ENCODE results near the gene MTURN. TPM values are rescaled to one million over a fixed set of nuclear protein-coding genes. Genes with fewer than 3 reads are reported as not detected.

Gene MTURN
- total and polyA plus RNA-seq, 2 donors = 55.6 TPM

GRCh38 chr7:30144657-30145306, 10.0 kb downstream of the MTURN start:
- H3K36me3 ChIP-seq (ENCODE audit: insufficient read depth) = no peaks in the 10 kb centered on the region
- no peak overlapping the region for H3K27ac ChIP-seq (ENCODE audit: low read depth)
- H3K4me3 ChIP-seq (ENCODE audit: low read depth, low read length) = no peak overlapping the region
- H3K4me1 ChIP-seq (ENCODE audit: insufficient read depth) = no peaks in the 10 kb centered on the region
- WGBS = 77% methylated on average over 5 of the region's 5 CpGs
- DNase-seq (ENCODE audit: extremely low spot score) = no peak

DNA sequence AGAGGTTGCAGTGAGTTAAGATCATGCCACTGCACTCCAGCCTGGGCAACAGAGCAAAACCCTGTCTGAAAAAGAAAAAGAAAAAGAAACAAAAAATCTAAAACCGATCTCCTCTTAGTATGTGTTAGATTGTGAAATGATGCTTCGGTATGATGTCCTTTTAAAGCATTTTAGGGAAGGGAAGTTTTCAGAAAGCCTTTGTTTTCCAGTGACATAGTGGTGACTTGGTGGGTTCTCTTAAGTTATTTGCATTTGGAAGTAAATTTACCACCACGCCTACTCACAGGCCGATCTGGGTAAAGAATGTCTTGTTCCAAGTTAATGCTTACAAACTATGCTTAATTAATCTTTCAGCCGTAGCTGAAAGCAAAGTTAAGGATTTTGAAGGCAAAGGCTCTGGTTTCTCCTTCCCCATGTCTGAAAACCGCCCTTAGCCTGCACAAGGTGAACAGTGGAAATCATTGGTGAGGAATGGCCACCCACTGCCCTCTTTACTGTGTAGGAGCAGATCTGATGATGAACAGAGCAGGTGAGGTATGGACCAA, 10.7 kb downstream of the MTURN start:
- Histone ChIP-seq H3K4me3 (ENCODE audit: low read depth, low read length) (no peak overlapping the region), H3K27ac (ENCODE audit: low read depth) (no peak overlapping the region), H3K4me1 (ENCODE audit: insufficient read depth) (no peaks in the 10 kb centered on the region), H3K36me3 (ENCODE audit: insufficient read depth) (no peaks in the 10 kb centered on the region)
- no peak for DNase-seq (ENCODE audit: extremely low spot score)
- WGBS = 94% methylated on average over 6 of the region's 6 CpGs

DNA sequence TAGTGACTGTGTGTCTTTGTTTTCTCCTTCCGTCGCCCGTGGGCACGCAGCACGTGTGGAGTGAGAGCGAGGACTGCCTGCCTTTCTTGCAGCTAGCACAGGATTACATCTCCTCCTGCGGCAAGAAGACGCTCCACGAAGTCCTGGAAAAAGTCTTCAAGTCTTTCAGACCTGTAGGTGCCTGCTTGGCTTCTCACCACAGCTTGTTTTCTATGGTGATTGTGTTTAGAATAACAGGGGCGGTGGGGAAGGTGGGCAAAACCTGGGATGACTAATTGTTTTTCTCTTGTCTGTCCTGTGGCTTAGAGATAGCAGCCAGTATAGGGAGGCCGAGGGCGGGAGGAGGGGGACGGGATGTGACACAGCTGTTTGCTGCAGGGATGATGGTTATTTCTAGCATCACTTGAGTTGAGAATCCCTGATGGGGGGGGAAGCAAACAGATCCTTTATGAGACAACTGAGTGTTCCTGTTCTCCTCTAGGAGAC, 11.4 kb downstream of the MTURN start:
- Histone ChIP-seq H3K36me3 (ENCODE audit: insufficient read depth) (no peaks in the 10 kb centered on the region), H3K27ac (ENCODE audit: low read depth) (peak overlapping the region; percentile 46), H3K4me1 (ENCODE audit: insufficient read depth) (no peaks in the 10 kb centered on the region), H3K4me3 (ENCODE audit: low read depth, low read length) (no peak overlapping the region)
- no peak for DNase-seq (ENCODE audit: extremely low spot score)
- 69% methylated on average over 13 of the region's 13 CpGs for WGBS

DNA sequence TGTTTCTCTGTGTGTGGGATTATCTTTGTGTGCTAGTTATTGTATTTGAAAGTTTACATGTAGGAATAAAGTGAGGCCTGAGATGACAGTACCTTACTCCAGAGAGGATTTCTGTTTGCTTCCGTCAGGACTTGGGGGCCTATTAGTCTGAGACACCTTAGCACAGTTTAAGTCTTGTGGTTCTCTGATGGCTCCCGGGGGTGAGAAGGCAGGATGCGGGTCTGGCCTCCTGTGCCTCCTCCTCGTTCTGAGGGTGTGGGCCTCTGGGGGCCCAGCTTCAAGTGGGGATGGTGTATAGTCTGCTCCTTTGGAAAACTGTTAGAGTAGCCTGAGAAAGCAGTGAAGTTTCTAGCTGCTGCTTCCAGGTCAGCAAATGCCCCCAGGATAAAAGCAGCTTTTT, 12.4 kb downstream of the MTURN start:
- Histone ChIP-seq H3K4me1 (ENCODE audit: insufficient read depth) (no peaks in the 10 kb centered on the region), H3K36me3 (ENCODE audit: insufficient read depth) (no peaks in the 10 kb centered on the region), H3K4me3 (ENCODE audit: low read depth, low read length) (no peak overlapping the region), H3K27ac (ENCODE audit: low read depth) (no peak overlapping the region)
- no peak for DNase-seq (ENCODE audit: extremely low spot score)
- WGBS = 72% methylated on average over 4 of the region's 4 CpGs

DNA sequence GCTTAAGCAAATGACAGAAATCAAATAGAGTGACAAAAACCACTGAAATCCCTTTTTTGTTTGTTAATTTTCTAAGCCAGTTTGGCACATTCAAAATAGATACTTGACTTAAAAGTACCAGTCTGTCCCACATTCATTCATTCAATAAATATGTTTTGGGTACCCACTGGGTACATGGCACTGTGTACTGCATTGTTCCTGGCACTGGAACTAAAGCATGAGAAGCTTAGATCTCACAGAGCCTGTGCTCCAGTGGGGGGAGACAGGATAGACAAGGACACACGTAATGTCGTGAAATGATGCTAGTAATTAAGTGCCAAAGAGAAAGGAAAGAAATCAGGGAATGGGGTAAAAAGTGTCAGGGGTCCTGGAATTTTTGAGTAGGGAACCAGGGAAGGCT, 13.0 kb downstream of the MTURN start:
- Histone ChIP-seq H3K4me3 (ENCODE audit: low read depth, low read length) (no peak overlapping the region), H3K27ac (ENCODE audit: low read depth) (no peak overlapping the region), H3K36me3 (ENCODE audit: insufficient read depth) (no peaks in the 10 kb centered on the region), H3K4me1 (ENCODE audit: insufficient read depth) (no peaks in the 10 kb centered on the region)
- no peak for DNase-seq (ENCODE audit: extremely low spot score)
- WGBS = 97% methylated on average over 2 of the region's 2 CpGs

- WGBS = 98% methylated on average over 5 of the region's 5 CpGs
- no peak for DNase-seq (ENCODE audit: extremely low spot score)
- H3K27ac ChIP-seq (ENCODE audit: low read depth) = no peak overlapping the region
- H3K4me1 ChIP-seq (ENCODE audit: insufficient read depth) = no peaks in the 10 kb centered on the region
- H3K36me3 ChIP-seq (ENCODE audit: insufficient read depth) = no peaks in the 10 kb centered on the region
- H3K4me3 ChIP-seq (ENCODE audit: low read depth, low read length) = no peak overlapping the region
These were observed 13.6 kb downstream of the MTURN start for GRCh38 chr7:30148426-30148825.

GRCh38 chr7:30148951-30149459, 14.2 kb downstream of the MTURN start:
- 81% methylated on average over 13 of the region's 13 CpGs for WGBS
- Histone ChIP-seq H3K4me1 (ENCODE audit: insufficient read depth) (no peaks in the 10 kb centered on the region), H3K36me3 (ENCODE audit: insufficient read depth) (no peaks in the 10 kb centered on the region), H3K27ac (ENCODE audit: low read depth) (no peak overlapping the region), H3K4me3 (ENCODE audit: low read depth, low read length) (no peak overlapping the region)
- DNase-seq (ENCODE audit: extremely low spot score) = no peak

GRCh38 chr7:30149640-30150272, 15.0 kb downstream of the MTURN start:
- DNase-seq (ENCODE audit: extremely low spot score) = no peak
- whole genome bisulfite sequencing = 96% methylated on average over 7 of the region's 7 CpGs
- Histone ChIP-seq H3K36me3 (ENCODE audit: insufficient read depth) (no peaks in the 10 kb centered on the region), H3K4me3 (ENCODE audit: low read depth, low read length) (no peak overlapping the region), H3K4me1 (ENCODE audit: insufficient read depth) (no peaks in the 10 kb centered on the region), H3K27ac (ENCODE audit: low read depth) (no peak overlapping the region)

GRCh38 chr7:30150711-30151110, 15.9 kb downstream of the MTURN start:
- no peaks in the 10 kb centered on the region for H3K4me1 ChIP-seq (ENCODE audit: insufficient read depth)
- no peaks in the 10 kb centered on the region for H3K36me3 ChIP-seq (ENCODE audit: insufficient read depth)
- 93% methylated on average over 7 of the region's 7 CpGs for WGBS
- H3K27ac ChIP-seq (ENCODE audit: low read depth) = no peak overlapping the region
- H3K4me3 ChIP-seq (ENCODE audit: low read depth, low read length) = no peak overlapping the region
- no peak for DNase-seq (ENCODE audit: extremely low spot score)

DNA sequence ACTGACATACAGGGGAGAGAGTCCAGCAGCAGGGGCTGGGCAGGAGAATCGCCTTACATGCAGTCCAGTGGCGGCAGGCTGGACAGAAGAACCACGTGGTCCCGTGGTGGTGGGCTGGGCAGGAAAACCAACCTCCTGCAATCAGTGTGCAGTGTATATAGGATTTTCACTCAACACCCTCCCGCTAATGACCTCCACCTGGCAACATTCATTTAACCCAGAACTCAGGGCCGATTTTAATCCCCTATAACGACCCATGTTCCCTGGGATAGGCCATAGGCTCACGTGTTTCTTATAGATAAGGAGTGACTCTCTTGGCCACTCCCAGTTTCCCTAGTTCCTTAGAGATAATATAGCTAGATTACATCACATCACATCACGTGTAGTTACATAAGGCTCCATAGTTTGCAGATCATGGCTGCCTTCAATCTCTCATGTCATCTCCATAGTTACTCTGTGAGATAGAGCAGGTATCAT, 19.4 kb downstream of the MTURN start:
- no peaks in the 10 kb centered on the region for H3K36me3 ChIP-seq (ENCODE audit: insufficient read depth)
- WGBS = 84% methylated on average over 9 of the region's 9 CpGs
- H3K4me3 ChIP-seq (ENCODE audit: low read depth, low read length) = no peak overlapping the region

GRCh38 chr7:30155481-30155880, 20.7 kb downstream of the MTURN start:
- Histone ChIP-seq H3K36me3 (ENCODE audit: insufficient read depth) (no peaks in the 10 kb centered on the region), H3K4me1 (ENCODE audit: insufficient read depth) (no peaks in the 10 kb centered on the region), H3K27ac (ENCODE audit: low read depth) (no peak overlapping the region), H3K4me3 (ENCODE audit: low read depth, low read length) (no peak overlapping the region)
- no peak for DNase-seq (ENCODE audit: extremely low spot score)
- 84% methylated on average over 8 of the region's 8 CpGs for WGBS

More for the DNA sequence above, 19.4 kb downstream of the MTURN start:
- no peak for DNase-seq (ENCODE audit: extremely low spot score)
- no peaks in the 10 kb centered on the region for H3K4me1 ChIP-seq (ENCODE audit: insufficient read depth)
- H3K27ac ChIP-seq (ENCODE audit: low read depth) = no peak overlapping the region

- no peak for DNase-seq (ENCODE audit: extremely low spot score)
- 88% methylated on average over 9 of the region's 9 CpGs for WGBS
- Histone ChIP-seq H3K4me3 (ENCODE audit: low read depth, low read length) (no peak overlapping the region), H3K27ac (ENCODE audit: low read depth) (no peak overlapping the region), H3K36me3 (ENCODE audit: insufficient read depth) (no peaks in the 10 kb centered on the region), H3K4me1 (ENCODE audit: insufficient read depth) (no peaks in the 10 kb centered on the region)
These were observed 22.4 kb downstream of the MTURN start for GRCh38 chr7:30157204-30157603.

- Histone ChIP-seq H3K4me3 (ENCODE audit: low read depth, low read length) (no peak overlapping the region), H3K27ac (ENCODE audit: low read depth) (no peak overlapping the region), H3K36me3 (ENCODE audit: insufficient read depth) (no peaks in the 10 kb centered on the region), H3K4me1 (ENCODE audit: insufficient read depth) (no peaks in the 10 kb centered on the region)
- no peak for DNase-seq (ENCODE audit: extremely low spot score)
- 81% methylated on average over 4 of the region's 4 CpGs for WGBS
These were observed 24.4 kb downstream of the MTURN start for GRCh38 chr7:30159163-30159562.

DNA sequence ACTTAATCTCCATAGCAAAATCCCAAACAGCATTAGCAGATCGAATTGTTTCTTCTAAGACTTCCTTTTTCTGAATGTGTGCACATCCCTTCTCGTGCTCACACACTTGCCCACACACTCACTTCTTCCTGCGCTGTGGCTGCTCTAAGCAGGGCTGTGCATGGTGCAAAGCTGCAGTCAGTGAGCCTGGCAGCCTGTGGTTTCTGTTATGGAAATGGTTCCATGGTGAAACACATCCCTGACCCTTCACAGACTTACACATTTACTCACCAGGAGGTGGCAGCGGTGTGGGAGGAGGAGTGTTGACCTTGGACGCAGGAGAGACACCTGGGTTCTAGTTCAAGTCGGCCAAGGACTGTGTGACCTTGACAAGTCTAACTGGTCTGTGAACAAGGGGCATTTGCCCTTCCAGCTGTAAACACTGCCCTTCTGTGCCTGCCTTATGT, 24.9 kb downstream of the MTURN start:
- Histone ChIP-seq H3K4me1 (ENCODE audit: insufficient read depth) (no peaks in the 10 kb centered on the region), H3K36me3 (ENCODE audit: insufficient read depth) (no peaks in the 10 kb centered on the region), H3K4me3 (ENCODE audit: low read depth, low read length) (no peak overlapping the region), H3K27ac (ENCODE audit: low read depth) (no peak overlapping the region)
- DNase-seq (ENCODE audit: extremely low spot score) = no peak
- WGBS = 60% methylated on average over 6 of the region's 6 CpGs
